Ishikawa (cell line): ENCODE data around the gene ADAMTS4.

Experiments
- CEBPB ChIP-seq: IDR thresholded peaks from 2 replicates; pipeline ENCODE4 v1.6.1; 2012
- CREB1 ChIP-seq: IDR thresholded peaks from 2 replicates; pipeline ENCODE4 v1.6.1; 2012; ENCODE audit warnings: low read depth
- EGR1 ChIP-seq: IDR thresholded peaks from 2 replicates; pipeline ENCODE4 v1.6.1; 2012
- EP300 ChIP-seq: IDR thresholded peaks from 2 replicates; pipeline ENCODE4 v1.6.1; 2012; ENCODE audit warnings: borderline replicate concordance
- MAX ChIP-seq: IDR thresholded peaks from 2 replicates; pipeline ENCODE4 v1.6.1; 2012
- RAD21 ChIP-seq: IDR thresholded peaks from 2 replicates; pipeline ENCODE4 v1.6.1; 2012; ENCODE audit warnings: low read depth
- TAF1 ChIP-seq: IDR thresholded peaks from 2 replicates; pipeline ENCODE4 v1.6.1; 2012; ENCODE audit warnings: low read depth, mild to moderate bottlenecking
- USF1 ChIP-seq: IDR thresholded peaks from 2 replicates; pipeline ENCODE4 v1.6.1; 2012
- YY1 ChIP-seq: IDR thresholded peaks from 2 replicates; pipeline ENCODE4 v1.6.1; 2012; ENCODE audit warnings: low read depth
- TF ChIP-seq, protein P1 (sequence below): IDR thresholded peaks from 2 replicates; pipeline ENCODE4 v1.6.1; 2012; ENCODE audit warnings: low read depth, mild to moderate bottlenecking

GRCh38 chr1:161192476-161193465 lies 6.1 kb downstream of the ADAMTS4 start:
- no peak for TF ChIP-seq MAX
- TF ChIP-seq, protein P1, sequence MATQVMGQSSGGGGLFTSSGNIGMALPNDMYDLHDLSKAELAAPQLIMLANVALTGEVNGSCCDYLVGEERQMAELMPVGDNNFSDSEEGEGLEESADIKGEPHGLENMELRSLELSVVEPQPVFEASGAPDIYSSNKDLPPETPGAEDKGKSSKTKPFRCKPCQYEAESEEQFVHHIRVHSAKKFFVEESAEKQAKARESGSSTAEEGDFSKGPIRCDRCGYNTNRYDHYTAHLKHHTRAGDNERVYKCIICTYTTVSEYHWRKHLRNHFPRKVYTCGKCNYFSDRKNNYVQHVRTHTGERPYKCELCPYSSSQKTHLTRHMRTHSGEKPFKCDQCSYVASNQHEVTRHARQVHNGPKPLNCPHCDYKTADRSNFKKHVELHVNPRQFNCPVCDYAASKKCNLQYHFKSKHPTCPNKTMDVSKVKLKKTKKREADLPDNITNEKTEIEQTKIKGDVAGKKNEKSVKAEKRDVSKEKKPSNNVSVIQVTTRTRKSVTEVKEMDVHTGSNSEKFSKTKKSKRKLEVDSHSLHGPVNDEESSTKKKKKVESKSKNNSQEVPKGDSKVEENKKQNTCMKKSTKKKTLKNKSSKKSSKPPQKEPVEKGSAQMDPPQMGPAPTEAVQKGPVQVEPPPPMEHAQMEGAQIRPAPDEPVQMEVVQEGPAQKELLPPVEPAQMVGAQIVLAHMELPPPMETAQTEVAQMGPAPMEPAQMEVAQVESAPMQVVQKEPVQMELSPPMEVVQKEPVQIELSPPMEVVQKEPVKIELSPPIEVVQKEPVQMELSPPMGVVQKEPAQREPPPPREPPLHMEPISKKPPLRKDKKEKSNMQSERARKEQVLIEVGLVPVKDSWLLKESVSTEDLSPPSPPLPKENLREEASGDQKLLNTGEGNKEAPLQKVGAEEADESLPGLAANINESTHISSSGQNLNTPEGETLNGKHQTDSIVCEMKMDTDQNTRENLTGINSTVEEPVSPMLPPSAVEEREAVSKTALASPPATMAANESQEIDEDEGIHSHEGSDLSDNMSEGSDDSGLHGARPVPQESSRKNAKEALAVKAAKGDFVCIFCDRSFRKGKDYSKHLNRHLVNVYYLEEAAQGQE = no peak
- TF ChIP-seq YY1 = no peak
- TF ChIP-seq CREB1 = no peak
- TF ChIP-seq EP300 = no peak
- peak; percentile 72 for TF ChIP-seq RAD21
- no peak for TF ChIP-seq CEBPB
- no peak for TF ChIP-seq TAF1
- no peak for TF ChIP-seq USF1
- TF ChIP-seq EGR1 = no peak
